ENCODE results near the gene TP73. TPM values are rescaled to one million over a fixed set of nuclear protein-coding genes. Genes with fewer than 3 reads are reported as not detected.
A peak's percentile ranks its signal among the peaks of the same experiment; 100 is the strongest.

TP73 gene
- total RNA-seq, 1 donor from 2014 or later = 13.0 TPM

DNA sequence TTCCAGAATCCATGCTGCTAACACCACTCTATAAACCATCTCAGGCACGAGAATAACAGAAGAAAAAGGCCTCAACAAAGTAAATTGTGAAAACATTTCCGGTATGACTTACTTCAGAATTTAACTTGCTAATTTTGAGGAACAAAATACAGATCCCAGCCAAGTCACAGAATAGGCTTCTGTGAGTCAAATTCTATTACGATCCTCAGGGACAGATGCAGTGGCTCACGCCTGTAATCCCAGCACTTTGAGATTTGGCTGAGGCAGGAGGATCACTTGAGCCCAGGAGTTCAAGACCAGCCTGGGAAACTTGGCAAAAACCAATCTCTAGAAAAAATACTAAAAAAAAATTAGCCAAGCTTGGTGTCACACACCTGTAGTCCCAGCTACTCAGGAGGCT lies 91.1 kb downstream of the TP73 start:
- no peaks in the 10 kb centered on the region for H3K36me3 Mint-ChIP-seq (ENCODE audit: unreplicated experiment)
- peaks cover 11% of the 10 kb centered on the region for H3K4me1 Mint-ChIP-seq (ENCODE audit: low read depth, unreplicated experiment)
- peaks cover 4% of the 10 kb centered on the region for H3K27me3 Mint-ChIP-seq (ENCODE audit: unreplicated experiment)
- peak overlapping the region; percentile 2 for H3K4me3 Mint-ChIP-seq (ENCODE audit: unreplicated experiment)
- H3K9me3 Mint-ChIP-seq (ENCODE audit: unreplicated experiment) = peaks cover 4% of the 10 kb centered on the region
- no peak overlapping the region for H3K27ac Mint-ChIP-seq (ENCODE audit: unreplicated experiment)
- no peak for DNase-seq
- TF ChIP-seq, protein P1, sequence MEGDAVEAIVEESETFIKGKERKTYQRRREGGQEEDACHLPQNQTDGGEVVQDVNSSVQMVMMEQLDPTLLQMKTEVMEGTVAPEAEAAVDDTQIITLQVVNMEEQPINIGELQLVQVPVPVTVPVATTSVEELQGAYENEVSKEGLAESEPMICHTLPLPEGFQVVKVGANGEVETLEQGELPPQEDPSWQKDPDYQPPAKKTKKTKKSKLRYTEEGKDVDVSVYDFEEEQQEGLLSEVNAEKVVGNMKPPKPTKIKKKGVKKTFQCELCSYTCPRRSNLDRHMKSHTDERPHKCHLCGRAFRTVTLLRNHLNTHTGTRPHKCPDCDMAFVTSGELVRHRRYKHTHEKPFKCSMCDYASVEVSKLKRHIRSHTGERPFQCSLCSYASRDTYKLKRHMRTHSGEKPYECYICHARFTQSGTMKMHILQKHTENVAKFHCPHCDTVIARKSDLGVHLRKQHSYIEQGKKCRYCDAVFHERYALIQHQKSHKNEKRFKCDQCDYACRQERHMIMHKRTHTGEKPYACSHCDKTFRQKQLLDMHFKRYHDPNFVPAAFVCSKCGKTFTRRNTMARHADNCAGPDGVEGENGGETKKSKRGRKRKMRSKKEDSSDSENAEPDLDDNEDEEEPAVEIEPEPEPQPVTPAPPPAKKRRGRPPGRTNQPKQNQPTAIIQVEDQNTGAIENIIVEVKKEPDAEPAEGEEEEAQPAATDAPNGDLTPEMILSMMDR (IDR thresholded peaks at IDR 0.05; ENCODE audit: partially characterized antibody, unreplicated experiment) = no peak

DNA sequence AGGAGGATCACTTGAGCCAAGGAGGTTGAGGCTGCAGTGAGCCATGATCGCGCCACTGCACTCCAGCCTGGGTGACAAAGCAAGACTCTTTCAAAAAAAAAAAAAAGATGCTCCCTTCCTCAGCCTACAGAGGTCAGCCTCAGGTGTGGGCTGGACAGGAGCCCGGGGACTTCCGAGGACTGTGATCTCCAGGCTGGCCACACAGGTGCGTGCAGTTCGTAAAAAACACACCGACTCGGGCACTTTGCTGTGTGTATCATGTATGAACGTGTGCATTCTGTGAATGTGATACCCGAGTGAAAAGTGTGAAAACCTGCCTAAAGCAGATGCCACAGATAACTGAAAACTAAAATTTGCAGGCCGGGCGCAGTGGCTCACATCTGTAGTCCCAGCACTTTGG lies 91.5 kb downstream of the TP73 start:
- Mint-ChIP-seq H3K4me1 (ENCODE audit: low read depth, unreplicated experiment) (peaks cover 11% of the 10 kb centered on the region), H3K9me3 (ENCODE audit: unreplicated experiment) (peaks cover 4% of the 10 kb centered on the region), H3K36me3 (ENCODE audit: unreplicated experiment) (no peaks in the 10 kb centered on the region), H3K4me3 (ENCODE audit: unreplicated experiment) (no peak overlapping the region), H3K27ac (ENCODE audit: unreplicated experiment) (no peak overlapping the region), H3K27me3 (ENCODE audit: unreplicated experiment) (peaks cover 4% of the 10 kb centered on the region)
- DNase-seq = no peak
- TF ChIP-seq, protein P1 (IDR thresholded peaks at IDR 0.05; ENCODE audit: partially characterized antibody, unreplicated experiment) = no peak

DNA sequence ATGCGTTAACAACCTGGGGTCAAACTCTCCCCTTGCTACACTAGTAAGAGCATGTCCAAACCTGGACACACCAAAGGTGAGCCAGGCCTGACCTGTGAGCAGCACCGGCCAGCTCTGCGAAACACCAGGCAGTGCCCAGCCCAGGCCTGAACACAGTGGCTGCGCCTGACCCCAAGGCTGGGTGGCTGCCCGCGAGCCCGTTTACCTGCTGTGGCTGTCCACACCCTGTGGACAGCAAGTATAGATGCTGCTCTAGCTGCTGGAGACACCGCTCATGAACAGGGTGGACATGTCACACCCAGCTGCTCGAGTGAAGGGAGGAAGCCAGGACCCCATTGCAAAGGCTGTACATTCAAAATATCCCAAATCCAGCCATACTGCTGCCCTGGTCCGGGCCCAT lies 92.3 kb downstream of the TP73 start:
- H3K9me3 Mint-ChIP-seq (ENCODE audit: unreplicated experiment) = peaks cover 6% of the 10 kb centered on the region
- H3K27ac Mint-ChIP-seq (ENCODE audit: unreplicated experiment) = no peak overlapping the region
- H3K27me3 Mint-ChIP-seq (ENCODE audit: unreplicated experiment) = peaks cover 4% of the 10 kb centered on the region
- H3K36me3 Mint-ChIP-seq (ENCODE audit: unreplicated experiment) = no peaks in the 10 kb centered on the region
- no peak for DNase-seq
- TF ChIP-seq, protein P1 (IDR thresholded peaks at IDR 0.05; ENCODE audit: partially characterized antibody, unreplicated experiment) = no peak
- H3K4me3 Mint-ChIP-seq (ENCODE audit: unreplicated experiment) = no peak overlapping the region
- peaks cover 11% of the 10 kb centered on the region for H3K4me1 Mint-ChIP-seq (ENCODE audit: low read depth, unreplicated experiment)

DNA sequence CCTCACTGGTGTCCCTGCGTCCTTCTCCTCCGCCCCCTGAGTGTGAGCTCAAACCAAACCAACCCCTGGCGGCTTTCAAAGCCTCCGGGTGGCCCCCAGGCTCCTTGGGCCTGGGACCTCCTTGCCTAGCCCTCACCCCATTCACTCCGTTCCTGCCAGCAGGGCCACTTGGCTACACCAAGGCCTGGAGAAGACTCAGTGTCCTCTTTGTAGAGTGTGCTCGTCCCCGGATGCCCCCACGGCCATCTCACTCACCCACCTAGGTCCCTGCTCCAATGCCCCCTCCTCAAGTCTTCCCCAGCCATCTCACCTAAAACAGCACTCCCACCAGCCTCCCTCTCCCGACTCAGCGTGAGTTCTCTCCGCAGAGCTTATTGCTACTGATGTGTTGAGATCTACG lies 92.8 kb downstream of the TP73 start:
- peaks cover 6% of the 10 kb centered on the region for H3K9me3 Mint-ChIP-seq (ENCODE audit: unreplicated experiment)
- H3K36me3 Mint-ChIP-seq (ENCODE audit: unreplicated experiment) = no peaks in the 10 kb centered on the region
- no peak for DNase-seq
- H3K4me3 Mint-ChIP-seq (ENCODE audit: unreplicated experiment) = peak overlapping the region; percentile 93
- H3K27me3 Mint-ChIP-seq (ENCODE audit: unreplicated experiment) = peaks cover 4% of the 10 kb centered on the region
- peaks cover 11% of the 10 kb centered on the region for H3K4me1 Mint-ChIP-seq (ENCODE audit: low read depth, unreplicated experiment)
- TF ChIP-seq, protein P1 (IDR thresholded peaks at IDR 0.05; ENCODE audit: partially characterized antibody, unreplicated experiment) = no peak
- H3K27ac Mint-ChIP-seq (ENCODE audit: unreplicated experiment) = peak overlapping the region; percentile 41

DNA sequence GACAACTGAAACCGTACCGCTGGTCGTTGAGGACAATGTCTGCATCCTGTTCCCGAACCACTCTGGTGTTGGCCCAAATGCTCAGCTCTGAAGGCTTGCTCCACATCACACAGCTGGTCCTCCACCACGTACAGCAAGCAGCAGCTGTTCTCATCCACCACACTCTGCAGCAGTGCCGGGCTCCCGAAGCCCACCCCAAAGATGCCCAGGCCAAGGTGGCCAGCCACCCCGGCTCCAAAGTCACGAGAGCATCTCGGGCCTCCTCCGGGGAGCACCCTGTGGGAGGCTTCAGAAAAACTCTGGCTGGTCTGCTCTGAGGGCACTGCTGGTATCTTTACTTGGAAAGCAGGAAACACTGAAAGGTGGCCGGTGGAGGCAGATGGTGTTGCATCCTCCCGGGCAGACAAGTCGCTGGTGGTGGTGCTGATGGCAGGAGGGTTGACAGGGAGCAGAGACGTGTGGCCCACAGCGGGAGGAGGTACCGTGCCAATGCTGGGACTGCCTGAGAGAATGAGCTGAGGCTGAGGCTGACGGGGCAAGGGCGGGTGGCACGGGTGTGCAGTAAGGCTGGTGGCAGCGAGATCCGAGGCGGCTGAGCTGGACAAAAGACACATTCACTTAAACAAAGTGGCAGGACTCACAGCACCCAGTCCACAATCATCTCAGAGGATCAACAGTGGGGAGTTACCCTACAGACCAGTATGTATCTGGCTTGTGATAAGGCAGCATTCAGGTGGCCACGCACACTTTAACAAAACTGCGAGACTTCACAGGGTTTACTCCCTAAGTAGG lies 93.5 kb downstream of the TP73 start:
- H3K27ac Mint-ChIP-seq (ENCODE audit: unreplicated experiment) = peak overlapping the region; percentile 41
- H3K27me3 Mint-ChIP-seq (ENCODE audit: unreplicated experiment) = peaks cover 4% of the 10 kb centered on the region
- peaks cover 11% of the 10 kb centered on the region for H3K4me1 Mint-ChIP-seq (ENCODE audit: low read depth, unreplicated experiment)
- no peak for DNase-seq
- peak overlapping the region; percentile 93 for H3K4me3 Mint-ChIP-seq (ENCODE audit: unreplicated experiment)
- no peaks in the 10 kb centered on the region for H3K36me3 Mint-ChIP-seq (ENCODE audit: unreplicated experiment)
- TF ChIP-seq, protein P1 (IDR thresholded peaks at IDR 0.05; ENCODE audit: partially characterized antibody, unreplicated experiment) = no peak
- peaks cover 6% of the 10 kb centered on the region for H3K9me3 Mint-ChIP-seq (ENCODE audit: unreplicated experiment)

Data from glutamatergic neuron (in vitro differentiated cells).